HG03060 (cell line): ENCODE results near the gene RPH3AL.

Experiments
- ATAC-seq: cut with Tn5 transposase; IDR thresholded peaks from one replicate; pipeline ENCODE4 v1.9.1; 2021; ENCODE audit warnings: low read depth, moderate number of reproducible peaks; ENCODE audit not compliant: unreplicated experiment

The RPH3AL gene

GRCh38 chr17:163514-164098 lies 189.0 kb downstream of the RPH3AL start:
- ATAC-seq: no peak

GRCh38 chr17:162689-163088 lies 189.9 kb downstream of the RPH3AL start:
- no peak for ATAC-seq
